DMS79 treated with DMSO at 0.1 percent for 48 hours (cell line): ENCODE measurements around the gene VWA3B.
"Not testable (repeated sequence)": the region's sequence is repeated elsewhere in the genome, so short reads cannot be mapped to it uniquely, and the experiment has no call there.

Source experiments
- DNase-seq: peaks from one replicate; lab custom pipeline; 2025; lab: John Stamatoyannopoulos, UW

The VWA3B gene

GRCh38 chr2:98299211-98299905 lies 212.4 kb downstream of the VWA3B start:
- no peak for DNase-seq

GRCh38 chr2:98300141-98300874 lies 213.3 kb downstream of the VWA3B start:
- DNase-seq: no peak

- DNase-seq: no peak
Observed at GRCh38 chr2:98301469-98301868, 214.5 kb downstream of the VWA3B start.

DNA sequence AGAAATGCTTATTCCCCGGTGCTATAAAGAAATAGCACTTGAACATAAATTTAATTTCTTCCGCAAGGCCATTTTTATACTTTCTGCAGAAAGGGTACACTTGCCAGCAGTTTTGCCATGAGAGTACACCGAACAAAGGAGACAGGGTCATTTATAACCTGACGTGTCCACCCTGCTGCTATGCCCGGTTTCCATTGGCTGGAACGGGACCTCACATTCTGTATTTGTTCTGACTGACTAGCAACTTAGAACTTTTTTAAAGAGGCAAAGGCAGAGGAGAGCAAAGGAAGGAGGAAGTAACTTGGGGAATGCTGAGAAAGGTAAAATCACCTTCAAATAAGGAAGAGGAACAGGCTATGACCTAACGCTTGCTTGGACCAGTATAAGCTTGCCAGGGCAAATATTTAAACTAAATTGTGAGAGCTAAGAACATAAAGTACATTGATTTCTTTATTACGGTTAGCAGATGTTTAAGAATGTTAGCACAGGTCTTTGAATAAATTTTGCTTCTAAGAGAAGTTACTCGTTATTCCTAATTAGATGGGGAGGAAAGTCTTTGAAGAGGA lies 220.2 kb downstream of the VWA3B start:
- not testable (repeated sequence) for DNase-seq

DNA sequence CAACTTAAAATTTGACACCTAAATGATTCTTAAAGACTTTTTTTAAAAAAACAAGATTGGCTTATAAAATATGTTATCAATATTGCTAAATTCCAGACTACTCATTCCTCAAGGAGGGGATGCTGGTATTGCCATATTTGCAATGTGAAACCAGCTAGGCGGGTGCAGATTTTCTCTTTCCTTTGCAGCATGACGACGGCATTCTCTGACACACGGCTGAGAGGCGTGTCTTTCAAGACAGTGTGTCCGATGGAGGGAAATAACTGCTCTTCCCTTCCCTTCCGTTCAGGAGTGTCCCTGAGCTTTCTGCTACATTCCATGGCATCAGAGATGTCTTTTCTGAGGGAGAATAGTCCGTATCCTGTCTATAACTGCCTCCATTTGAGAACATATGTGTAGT lies 221.1 kb downstream of the VWA3B start:
- no peak for DNase-seq

DNA sequence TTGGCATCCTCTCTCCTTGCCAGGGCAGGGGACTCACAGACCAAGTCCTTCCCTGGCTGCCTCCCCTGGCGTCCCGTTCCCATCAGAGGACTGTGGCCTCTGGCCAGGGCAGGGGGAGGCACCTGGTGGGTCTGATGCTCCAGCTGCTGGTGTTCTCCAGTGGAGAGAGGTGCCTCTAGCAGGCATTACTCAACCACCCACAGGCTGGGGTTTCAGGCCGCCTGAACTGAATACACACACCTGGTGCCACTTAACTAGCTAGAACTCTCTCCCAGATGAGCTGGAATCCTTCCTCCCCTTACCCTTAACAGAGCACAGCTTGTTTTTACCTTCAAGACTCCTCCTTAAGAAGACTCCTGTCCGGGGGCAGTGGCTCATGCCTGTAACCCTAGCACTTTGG lies 221.6 kb downstream of the VWA3B start:
- peak; percentile 18 for DNase-seq

DNA sequence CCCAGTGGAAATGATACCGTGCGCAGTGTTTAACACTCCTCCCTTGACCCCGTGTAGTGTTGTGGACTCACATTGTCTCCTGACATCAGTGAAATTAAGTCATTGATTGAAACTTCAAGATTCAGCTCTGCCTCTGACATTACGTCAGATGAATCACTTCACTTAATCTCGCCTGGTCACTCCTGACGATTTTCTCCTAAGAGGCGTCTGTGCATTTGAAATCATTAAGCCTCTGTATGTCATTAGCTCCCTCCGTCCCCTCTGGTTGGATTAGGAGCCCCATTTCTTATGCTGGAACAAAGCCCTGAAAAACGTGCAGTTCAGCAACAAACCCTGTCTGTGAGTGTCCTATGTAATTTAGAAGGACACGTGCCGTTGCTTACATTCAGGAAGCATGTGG lies 222.6 kb downstream of the VWA3B start:
- DNase-seq: no peak

DNA sequence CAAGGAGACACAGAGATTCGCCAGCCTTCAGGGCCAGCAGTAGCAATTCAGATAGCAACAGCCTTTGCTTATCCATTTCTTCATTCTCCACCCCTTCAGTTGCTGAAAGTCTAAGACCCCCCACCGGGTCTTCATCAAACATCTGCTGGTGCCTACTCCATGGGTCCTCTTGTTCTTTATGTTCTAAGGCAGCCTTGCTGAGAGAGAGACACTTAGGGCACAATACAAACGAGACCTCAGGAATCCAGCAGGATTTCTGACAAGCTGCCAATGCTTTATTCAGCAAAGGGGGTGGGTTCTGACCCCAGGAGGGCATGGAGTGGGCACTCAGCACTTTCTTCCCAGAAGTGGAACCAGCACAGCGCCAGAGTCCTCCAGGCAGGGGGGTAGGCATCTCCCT lies 223.0 kb downstream of the VWA3B start:
- peak; percentile 73 for DNase-seq

- no peak for DNase-seq
Observed at GRCh38 chr2:98311090-98311489, 224.1 kb downstream of the VWA3B start.

- no peak for DNase-seq
Observed at GRCh38 chr2:98311771-98312545, 225.0 kb downstream of the VWA3B start.

DNA sequence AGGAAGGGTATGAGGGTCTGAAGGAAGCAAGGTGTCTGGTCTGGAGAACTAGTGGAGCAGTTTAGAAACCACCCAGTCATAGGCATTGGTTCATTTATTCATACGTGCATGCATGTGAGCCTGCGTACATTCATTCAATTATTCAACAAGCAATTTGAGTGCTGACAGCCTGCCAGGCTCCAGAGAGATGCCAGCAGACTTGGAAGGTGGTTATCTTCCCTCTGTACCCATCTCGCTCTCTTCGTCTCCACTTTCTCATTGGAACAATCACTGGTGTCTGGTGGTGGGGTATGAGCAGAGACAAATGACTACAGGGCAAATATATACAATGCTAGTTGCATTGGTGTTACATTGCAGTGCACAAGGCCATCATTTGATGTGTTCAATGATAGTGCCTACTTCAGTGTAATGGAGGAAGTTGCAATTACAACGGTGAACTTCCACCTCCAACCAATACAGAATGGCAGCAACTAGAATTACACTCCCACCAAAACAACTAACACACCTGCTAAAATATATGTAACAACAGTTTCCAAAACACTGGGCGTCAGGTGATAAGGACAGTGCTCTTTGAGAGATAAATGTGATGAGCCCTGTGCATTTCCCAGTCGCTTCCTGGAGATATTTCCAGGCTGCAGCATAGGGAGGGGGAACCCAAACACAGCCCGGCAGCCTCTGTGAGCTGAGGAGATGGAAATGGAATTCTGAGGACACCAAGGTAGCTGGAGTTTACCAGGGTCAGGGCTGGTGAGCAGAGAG lies 226.7 kb downstream of the VWA3B start:
- no peak for DNase-seq

GRCh38 chr2:98314251-98314650 lies 227.3 kb downstream of the VWA3B start:
- DNase-seq: no peak

- DNase-seq: no peak
Observed at GRCh38 chr2:98315957-98316356, 229.0 kb downstream of the VWA3B start.

DNA sequence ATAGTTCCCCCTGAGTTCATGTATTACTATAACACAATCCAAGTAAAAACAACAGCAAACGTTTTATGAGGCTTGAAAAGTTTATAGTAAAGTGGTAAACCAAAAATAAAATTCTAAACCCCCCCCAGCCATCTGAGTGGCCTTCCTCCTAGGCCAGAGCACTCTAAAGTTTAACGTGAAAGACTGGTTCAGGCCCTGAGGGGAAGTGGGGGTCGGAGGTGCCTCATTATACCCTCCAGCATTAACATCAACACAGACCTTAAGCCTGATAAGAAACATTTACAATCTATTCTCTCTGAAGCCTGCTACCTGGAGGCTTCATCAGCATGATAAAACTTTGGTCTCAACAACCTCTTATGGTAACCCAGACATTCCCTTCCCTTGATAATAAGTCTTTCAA lies 230.2 kb downstream of the VWA3B start:
- no peak for DNase-seq

DNA sequence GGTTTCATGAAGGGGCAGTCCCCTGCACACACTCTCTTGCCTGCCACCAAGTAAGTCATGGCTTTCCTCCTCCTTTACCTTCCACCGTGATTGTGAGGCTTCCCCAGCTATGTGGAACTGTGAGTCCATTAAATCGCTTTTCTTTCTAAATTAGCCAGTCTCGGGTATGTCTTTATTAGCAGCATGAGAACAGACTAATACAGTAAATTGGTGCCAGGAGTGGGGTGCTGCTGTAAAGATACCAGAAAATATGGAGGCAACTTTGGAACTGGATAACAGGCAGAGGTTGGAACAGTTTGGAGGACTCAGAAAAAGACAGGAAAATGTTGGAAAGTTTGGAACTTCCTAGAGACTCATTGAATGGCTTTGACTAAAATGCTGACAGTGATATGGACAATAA lies 233.2 kb downstream of the VWA3B start:
- DNase-seq: not testable (repeated sequence)

DNA sequence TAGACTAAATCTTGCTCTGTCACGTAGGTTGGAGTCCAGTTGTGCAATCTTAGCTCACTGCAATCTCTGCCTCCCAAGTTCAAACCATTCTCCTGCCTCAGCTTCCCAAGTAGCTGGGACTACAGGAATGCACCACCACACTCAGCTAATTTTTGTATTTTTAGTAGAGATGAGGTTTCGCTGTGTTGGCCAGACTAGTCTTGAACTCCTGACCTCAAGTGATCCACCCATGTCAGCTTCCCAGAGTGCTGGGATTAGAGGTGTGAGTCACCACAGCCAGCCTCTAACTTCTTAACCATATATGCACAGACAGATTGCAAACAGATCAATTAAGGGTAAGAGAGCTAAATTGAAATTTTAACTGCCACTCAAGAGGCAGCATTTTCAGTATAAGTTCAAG lies 237.2 kb downstream of the VWA3B start:
- DNase-seq: no peak

DNA sequence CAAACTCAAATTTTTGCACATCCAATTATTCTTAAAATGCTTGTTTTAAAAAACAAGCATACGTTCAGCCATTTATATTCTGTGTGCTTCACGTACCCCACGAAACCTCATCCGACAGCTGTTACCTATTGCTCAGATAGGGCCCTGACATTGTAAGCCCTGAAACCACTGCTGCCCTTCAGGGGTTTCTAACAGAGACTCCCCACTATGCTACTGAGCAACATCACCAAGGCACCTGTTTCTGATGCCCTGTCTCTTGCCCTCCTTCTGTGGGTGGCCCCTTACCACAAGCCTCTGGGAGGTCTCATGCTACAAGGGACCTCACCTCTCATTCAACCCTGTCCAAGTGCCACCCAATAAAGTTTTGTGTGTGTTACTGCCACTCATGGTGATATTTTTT lies 240.8 kb downstream of the VWA3B start:
- DNase-seq: no peak

DNA sequence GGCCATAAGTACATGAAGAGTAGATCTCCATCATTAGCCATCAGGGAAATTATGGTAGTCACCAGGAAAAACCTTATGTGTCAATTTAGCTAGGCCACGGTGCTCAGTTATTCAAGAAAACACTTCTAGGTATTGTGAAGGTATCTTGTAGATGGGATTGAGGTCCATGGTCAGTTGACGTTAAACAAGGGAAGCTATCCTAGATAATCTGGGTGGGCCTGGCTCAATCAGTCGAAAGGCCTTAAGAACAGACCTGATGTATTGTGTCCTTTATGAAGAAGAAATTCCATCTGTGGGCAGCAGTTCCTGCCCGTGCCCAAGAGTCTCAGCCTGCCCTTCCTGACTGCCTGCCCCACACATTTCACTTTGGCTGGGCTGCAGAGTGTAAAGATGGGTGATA lies 242.6 kb downstream of the VWA3B start:
- no peak for DNase-seq

- DNase-seq: no peak
Observed at GRCh38 chr2:98332989-98333388, 246.0 kb downstream of the VWA3B start.

DNA sequence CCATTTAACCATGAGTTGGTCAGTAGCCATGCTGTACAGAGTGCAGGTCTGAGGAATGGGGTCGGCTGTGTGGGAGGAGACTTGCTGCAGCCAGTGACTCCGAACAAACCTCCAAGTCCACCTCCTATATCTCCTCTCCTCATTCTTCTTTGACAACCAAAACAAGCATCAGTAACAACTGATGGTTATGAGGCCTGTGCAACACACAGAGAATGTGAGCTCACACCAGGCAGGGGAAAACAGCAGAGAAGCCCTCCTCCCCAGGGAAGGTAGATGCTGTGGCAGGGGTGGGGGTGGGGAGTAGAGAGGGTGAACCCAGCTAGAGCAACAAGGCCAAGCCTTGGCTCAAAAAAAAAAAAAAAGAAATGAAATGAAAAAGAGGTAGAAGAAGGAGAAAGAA lies 247.0 kb downstream of the VWA3B start:
- DNase-seq: no peak

GRCh38 chr2:98334439-98335078 lies 247.6 kb downstream of the VWA3B start:
- peak; percentile 87 for DNase-seq
